ENCODE measurements around the gene DOK1. TPM values are rescaled to one million over a fixed set of nuclear protein-coding genes. Genes with fewer than 3 reads are reported as not detected.

The DOK1 gene
- total RNA-seq, 4 donors from 2014 or later = 11.9 to 26.5 (median 19.3) TPM

DNA sequence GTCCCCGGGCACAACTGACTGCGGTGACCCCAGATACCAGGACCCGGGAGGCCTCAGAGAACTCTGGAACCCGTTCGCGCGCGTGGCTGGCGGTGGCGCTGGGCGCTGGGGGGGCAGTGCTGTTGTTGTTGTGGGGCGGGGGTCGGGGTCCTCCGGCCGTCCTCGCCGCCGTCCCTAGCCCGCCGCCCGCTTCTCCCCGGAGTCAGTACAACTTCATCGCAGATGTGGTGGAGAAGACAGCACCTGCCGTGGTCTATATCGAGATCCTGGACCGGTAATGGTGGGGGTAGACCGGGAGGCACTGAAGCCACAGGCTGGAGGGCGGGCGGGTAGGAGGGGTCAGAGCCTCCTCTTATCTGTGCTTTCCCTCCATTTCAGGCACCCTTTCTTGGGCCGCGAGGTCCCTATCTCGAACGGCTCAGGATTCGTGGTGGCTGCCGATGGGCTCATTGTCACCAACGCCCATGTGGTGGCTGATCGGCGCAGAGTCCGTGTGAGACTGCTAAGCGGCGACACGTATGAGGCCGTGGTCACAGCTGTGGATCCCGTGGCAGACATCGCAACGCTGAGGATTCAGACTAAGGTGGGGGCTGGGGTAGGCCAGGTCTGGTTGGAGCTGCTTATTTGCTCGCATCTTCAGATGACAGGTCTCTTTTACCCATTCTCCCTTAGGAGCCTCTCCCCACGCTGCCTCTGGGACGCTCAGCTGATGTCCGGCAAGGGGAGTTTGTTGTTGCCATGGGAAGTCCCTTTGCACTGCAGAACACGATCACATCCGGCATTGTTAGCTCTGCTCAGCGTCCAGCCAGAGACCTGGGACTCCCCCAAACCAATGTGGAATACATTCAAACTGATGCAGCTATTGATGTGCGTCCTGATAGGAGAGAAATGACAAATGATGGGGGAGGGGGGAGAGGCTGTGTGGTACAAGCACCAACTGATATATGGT, 24.0 kb upstream of the DOK1 start:
- no peaks in the 10 kb centered on the region for H3K9me3 ChIP-seq
- H3K36me3 ChIP-seq = peaks cover 30 to 52% (median 47%) of the 10 kb centered on the region in 4 donors
- no peak for DNase-seq (ENCODE audit: extremely low spot score)
- H3K4me3 ChIP-seq = peak overlapping the region; percentile 62 to 92 (median 86)
- TF ChIP-seq POLR2A (IDR thresholded peaks at IDR 0.05; ENCODE audit: low read depth) (no peak), POLR2AphosphoS5 (IDR thresholded peaks at IDR 0.05) (peak in 1 of 2 donors; percentile 27)
- H3K4me1 ChIP-seq = peaks cover 24 to 42% (median 33%) of the 10 kb centered on the region in 4 donors
- whole genome bisulfite sequencing = 4% methylated on average over 25 of the region's 54 CpGs
- intact Hi-C loops (cut with DNase I) = no loop called here
- H3K27ac ChIP-seq (replicated peaks in 1 of 4) = peak overlapping the region; percentile 83 to 89 (median 87)
- H3K27me3 ChIP-seq = no peaks in the 10 kb centered on the region

DNA sequence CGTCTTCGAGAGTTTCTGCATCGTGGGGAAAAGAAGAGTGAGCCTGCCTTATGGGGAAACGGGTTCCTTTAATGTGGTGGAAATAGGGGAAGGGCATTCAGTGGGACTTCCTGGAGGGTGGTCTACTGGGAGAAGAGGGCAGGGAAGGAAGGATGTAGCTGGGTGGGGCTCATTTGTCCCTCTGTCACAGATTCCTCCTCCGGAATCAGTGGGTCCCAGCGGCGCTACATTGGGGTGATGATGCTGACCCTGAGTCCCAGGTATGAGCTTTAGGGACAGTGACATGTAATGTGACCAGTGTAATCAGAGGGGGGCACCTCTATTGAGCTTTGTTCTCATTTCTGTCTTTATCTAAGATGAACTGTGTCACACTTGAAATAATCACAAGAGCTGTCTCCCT, 22.9 kb upstream of the DOK1 start:
- Histone ChIP-seq H3K27ac (replicated peaks in 1 of 4) (no peak overlapping the region), H3K27me3 (no peaks in the 10 kb centered on the region), H3K36me3 (peaks cover 22 to 40% (median 36%) of the 10 kb centered on the region in 4 donors), H3K4me1 (peaks cover 24 to 42% (median 33%) of the 10 kb centered on the region in 4 donors), H3K9me3 (no peaks in the 10 kb centered on the region), H3K4me3 (no peak overlapping the region)
- intact Hi-C loops (cut with DNase I) = no loop called here
- TF ChIP-seq EP300 (IDR thresholded peaks at IDR 0.05) = no peak
- TF ChIP-seq POLR2AphosphoS5 (IDR thresholded peaks at IDR 0.05) = no peak
- TF ChIP-seq, protein P1, sequence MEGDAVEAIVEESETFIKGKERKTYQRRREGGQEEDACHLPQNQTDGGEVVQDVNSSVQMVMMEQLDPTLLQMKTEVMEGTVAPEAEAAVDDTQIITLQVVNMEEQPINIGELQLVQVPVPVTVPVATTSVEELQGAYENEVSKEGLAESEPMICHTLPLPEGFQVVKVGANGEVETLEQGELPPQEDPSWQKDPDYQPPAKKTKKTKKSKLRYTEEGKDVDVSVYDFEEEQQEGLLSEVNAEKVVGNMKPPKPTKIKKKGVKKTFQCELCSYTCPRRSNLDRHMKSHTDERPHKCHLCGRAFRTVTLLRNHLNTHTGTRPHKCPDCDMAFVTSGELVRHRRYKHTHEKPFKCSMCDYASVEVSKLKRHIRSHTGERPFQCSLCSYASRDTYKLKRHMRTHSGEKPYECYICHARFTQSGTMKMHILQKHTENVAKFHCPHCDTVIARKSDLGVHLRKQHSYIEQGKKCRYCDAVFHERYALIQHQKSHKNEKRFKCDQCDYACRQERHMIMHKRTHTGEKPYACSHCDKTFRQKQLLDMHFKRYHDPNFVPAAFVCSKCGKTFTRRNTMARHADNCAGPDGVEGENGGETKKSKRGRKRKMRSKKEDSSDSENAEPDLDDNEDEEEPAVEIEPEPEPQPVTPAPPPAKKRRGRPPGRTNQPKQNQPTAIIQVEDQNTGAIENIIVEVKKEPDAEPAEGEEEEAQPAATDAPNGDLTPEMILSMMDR (IDR thresholded peaks at IDR 0.05) = no peak
- TF ChIP-seq POLR2A (IDR thresholded peaks at IDR 0.05; ENCODE audit: low read depth) = no peak
- no peak for DNase-seq (ENCODE audit: extremely low spot score)
- 81% methylated on average over 7 of the region's 7 CpGs for WGBS

DNA sequence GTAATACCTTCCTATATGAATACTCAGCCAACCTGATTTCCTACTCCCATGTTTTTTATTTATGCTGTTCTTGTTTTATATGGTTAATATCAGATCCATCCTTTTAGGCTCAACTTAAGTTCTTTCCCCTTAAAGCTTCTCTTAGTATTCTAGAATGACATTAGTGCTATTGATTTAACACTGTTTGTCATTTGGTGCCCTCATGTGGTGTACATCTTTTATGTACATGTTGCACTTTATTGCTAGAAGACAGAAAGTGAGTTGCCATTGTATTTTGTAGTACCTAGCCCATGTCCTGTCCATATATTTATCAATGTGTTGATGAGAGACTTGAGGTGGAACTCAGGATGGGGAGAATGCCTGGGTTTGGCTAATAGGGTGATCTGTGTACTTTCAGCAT, 22.3 kb upstream of the DOK1 start:
- Histone ChIP-seq H3K36me3 (peaks cover 17 to 35% (median 30%) of the 10 kb centered on the region in 4 donors), H3K27me3 (no peaks in the 10 kb centered on the region), H3K9me3 (no peaks in the 10 kb centered on the region)

DNA sequence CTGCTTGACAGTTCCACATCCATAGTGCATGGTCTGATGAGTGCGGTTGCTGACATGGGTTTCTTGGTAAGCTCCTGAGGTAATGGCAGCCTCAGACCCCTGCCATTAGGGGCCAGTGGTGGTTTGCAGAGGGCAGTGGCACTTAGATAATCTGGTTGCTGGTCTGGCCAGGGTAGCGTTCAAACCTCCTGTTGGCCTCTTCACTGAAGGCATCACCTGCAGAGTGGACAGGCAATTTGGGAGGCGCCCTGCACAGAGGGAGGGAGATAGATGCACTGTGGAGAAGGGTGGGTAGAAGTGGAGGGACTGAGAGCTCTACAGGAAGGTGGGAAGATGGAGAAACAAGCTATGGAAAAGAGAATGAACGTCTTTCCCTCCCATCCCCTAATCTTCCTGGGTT, 21.1 kb upstream of the DOK1 start:
- Histone ChIP-seq H3K4me1 (peaks cover 15 to 27% (median 23%) of the 10 kb centered on the region in 4 donors), H3K27me3 (no peaks in the 10 kb centered on the region), H3K36me3 (peaks cover 7 to 23% (median 19%) of the 10 kb centered on the region in 4 donors), H3K27ac (replicated peaks in 1 of 4) (no peak overlapping the region), H3K9me3 (no peaks in the 10 kb centered on the region), H3K4me3 (no peak overlapping the region)
- DNase-seq (ENCODE audit: extremely low spot score) = no peak
- no peak for TF ChIP-seq POLR2AphosphoS5 (IDR thresholded peaks at IDR 0.05)
- TF ChIP-seq EP300 (IDR thresholded peaks at IDR 0.05) = no peak
- TF ChIP-seq POLR2A (IDR thresholded peaks at IDR 0.05; ENCODE audit: low read depth) = no peak
- TF ChIP-seq, protein P1 (IDR thresholded peaks at IDR 0.05) = no peak
- intact Hi-C loops (cut with DNase I) = no loop called here
- WGBS = 87% methylated on average over 4 of the region's 4 CpGs

More for the DNA sequence above, 22.3 kb upstream of the DOK1 start:
- no peak overlapping the region for H3K4me3 ChIP-seq
- H3K27ac ChIP-seq (replicated peaks in 1 of 4) = no peak overlapping the region
- no peak for DNase-seq (ENCODE audit: extremely low spot score)
- intact Hi-C loops (cut with DNase I) = no loop called here
- TF ChIP-seq POLR2AphosphoS5 (IDR thresholded peaks at IDR 0.05) (no peak), POLR2A (IDR thresholded peaks at IDR 0.05; ENCODE audit: low read depth) (no peak), EP300 (IDR thresholded peaks at IDR 0.05) (no peak)
- TF ChIP-seq, protein P1 (IDR thresholded peaks at IDR 0.05) = no peak
- peaks cover 24 to 40% (median 33%) of the 10 kb centered on the region in 4 donors for H3K4me1 ChIP-seq

DNA sequence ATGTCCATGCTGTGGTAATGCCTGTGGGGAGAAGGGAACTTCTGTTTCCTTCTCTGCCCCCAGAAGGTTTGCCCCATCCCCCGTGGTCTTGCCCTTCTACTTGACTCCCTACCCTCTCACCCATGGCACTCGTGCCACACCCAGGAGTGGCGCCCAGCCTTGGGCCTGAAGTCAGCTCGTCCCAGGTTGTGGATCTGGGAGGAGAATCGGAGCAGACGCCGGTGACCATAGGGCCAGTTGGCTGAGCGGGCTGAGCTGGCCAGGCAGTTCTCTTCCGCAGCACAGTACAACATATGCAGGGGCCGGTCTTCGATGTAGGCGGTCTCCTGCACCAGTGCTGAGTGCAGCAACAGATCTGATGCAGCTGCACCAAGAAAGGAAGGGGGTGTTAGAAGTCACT, 20.1 kb upstream of the DOK1 start:
- TF ChIP-seq EP300 (IDR thresholded peaks at IDR 0.05) = no peak
- no peak for TF ChIP-seq POLR2A (IDR thresholded peaks at IDR 0.05; ENCODE audit: low read depth)
- no peak for TF ChIP-seq POLR2AphosphoS5 (IDR thresholded peaks at IDR 0.05)
- TF ChIP-seq, protein P1 (IDR thresholded peaks at IDR 0.05) = no peak
- no peak for DNase-seq (ENCODE audit: extremely low spot score)
- no peak overlapping the region for H3K27ac ChIP-seq (replicated peaks in 1 of 4)
- no peaks in the 10 kb centered on the region for H3K9me3 ChIP-seq
- no peak overlapping the region for H3K4me3 ChIP-seq
- intact Hi-C loops (cut with DNase I) = no loop called here
- H3K4me1 ChIP-seq = peaks cover 10 to 21% (median 17%) of the 10 kb centered on the region in 4 donors
- H3K36me3 ChIP-seq = peaks cover 7 to 23% (median 19%) of the 10 kb centered on the region in 4 donors
- H3K27me3 ChIP-seq = peaks cover 0 to 6% (median 0%) of the 10 kb centered on the region in 4 donors
- 81% methylated on average over 12 of the region's 12 CpGs for WGBS

Measured in esophagus muscularis mucosa (tissue), 4 donors.